Kidney epithelial cell (primary cell): ENCODE results near the gene ABCB4. TPM values are rescaled to one million over a fixed set of nuclear protein-coding genes. Genes with fewer than 3 reads are reported as not detected.

Source experiments
- DNase-seq: peaks from one replicate; pipeline ENCODE4 v3.0.0-alpha.2; 2010; ENCODE audit warnings: low read depth
- H3K27me3 ChIP-seq: 2 replicates; pipeline ENCODE4 v1.6.0; 2011; ENCODE audit warnings: low read length; ENCODE audit not compliant: control insufficient read depth, insufficient read depth
- H3K36me3 ChIP-seq: 2 replicates; pipeline ENCODE4 v1.5.1; 2011; ENCODE audit warnings: low read length; ENCODE audit not compliant: control insufficient read depth, insufficient read depth
- H3K4me3 ChIP-seq: 2 replicates; pipeline ENCODE4 v1.5.1; 2011; ENCODE audit warnings: low read depth, mild to moderate bottlenecking, control low read depth, low read length
- total RNA-seq: library from RNA; depleted of rRNA; stranded (reverse); fragments of >200 nt; gene quantifications from 2 replicates; pipeline ENCODE4 v1.2.3, GENCODE V29; 2015
- TF ChIP-seq, protein P1 (sequence below): IDR thresholded peaks from 2 replicates; pipeline ENCODE4 v1.5.1; 2011; ENCODE audit warnings: mild to moderate bottlenecking, moderate library complexity, low read length, control low read depth, inconsistent platforms; ENCODE audit not compliant: insufficient read depth, poor library complexity, severe bottlenecking

ABCB4 gene
- total RNA-seq, 1 donor from 2014 or later = 6.4 TPM

DNA sequence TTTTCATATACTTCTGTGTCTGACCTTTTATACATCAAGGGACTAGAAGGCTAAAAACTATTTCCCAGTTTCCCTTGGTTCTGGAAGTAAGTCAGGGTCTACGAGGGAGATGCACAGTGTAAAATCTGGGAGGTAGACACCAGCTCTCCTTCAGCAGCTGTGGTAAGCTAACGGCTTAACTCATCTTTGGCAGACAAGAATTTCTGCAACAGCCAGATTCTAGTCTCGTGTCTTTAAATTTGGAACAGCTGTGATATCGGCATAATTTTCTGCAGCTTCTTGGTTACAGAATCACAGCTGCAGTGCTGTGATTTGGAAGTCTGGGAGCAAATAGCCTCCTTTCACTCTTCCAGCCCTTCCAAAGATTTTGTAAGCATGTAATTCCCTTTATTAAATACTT, 37.4 kb upstream of the ABCB4 start:
- Histone ChIP-seq H3K4me3 (no peak overlapping the region), H3K27me3 (no peaks in the 10 kb centered on the region), H3K36me3 (no peaks in the 10 kb centered on the region)
- no peak for DNase-seq
- TF ChIP-seq, protein P1, sequence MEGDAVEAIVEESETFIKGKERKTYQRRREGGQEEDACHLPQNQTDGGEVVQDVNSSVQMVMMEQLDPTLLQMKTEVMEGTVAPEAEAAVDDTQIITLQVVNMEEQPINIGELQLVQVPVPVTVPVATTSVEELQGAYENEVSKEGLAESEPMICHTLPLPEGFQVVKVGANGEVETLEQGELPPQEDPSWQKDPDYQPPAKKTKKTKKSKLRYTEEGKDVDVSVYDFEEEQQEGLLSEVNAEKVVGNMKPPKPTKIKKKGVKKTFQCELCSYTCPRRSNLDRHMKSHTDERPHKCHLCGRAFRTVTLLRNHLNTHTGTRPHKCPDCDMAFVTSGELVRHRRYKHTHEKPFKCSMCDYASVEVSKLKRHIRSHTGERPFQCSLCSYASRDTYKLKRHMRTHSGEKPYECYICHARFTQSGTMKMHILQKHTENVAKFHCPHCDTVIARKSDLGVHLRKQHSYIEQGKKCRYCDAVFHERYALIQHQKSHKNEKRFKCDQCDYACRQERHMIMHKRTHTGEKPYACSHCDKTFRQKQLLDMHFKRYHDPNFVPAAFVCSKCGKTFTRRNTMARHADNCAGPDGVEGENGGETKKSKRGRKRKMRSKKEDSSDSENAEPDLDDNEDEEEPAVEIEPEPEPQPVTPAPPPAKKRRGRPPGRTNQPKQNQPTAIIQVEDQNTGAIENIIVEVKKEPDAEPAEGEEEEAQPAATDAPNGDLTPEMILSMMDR = no peak

DNA sequence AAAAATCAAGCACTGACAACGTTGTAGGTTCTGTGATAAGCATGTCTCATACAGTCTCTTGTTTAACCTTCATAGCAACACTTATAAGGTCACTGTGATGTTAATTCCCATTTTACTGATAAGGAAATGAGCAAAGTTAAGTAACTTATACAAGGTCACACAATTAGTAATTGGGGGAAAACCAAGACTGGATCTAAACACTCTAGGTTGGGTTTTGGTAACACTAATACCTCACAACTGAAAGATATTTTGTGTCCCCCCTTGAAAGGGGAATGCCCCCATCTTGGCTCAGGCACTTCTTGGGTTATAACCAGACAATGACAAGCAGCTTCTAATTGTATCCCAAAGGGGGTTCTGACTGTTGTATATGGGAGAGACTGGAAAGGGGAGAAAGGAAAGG, 36.0 kb upstream of the ABCB4 start:
- Histone ChIP-seq H3K27me3 (no peaks in the 10 kb centered on the region), H3K36me3 (no peaks in the 10 kb centered on the region), H3K4me3 (no peak overlapping the region)
- TF ChIP-seq, protein P1 = no peak
- DNase-seq = no peak

DNA sequence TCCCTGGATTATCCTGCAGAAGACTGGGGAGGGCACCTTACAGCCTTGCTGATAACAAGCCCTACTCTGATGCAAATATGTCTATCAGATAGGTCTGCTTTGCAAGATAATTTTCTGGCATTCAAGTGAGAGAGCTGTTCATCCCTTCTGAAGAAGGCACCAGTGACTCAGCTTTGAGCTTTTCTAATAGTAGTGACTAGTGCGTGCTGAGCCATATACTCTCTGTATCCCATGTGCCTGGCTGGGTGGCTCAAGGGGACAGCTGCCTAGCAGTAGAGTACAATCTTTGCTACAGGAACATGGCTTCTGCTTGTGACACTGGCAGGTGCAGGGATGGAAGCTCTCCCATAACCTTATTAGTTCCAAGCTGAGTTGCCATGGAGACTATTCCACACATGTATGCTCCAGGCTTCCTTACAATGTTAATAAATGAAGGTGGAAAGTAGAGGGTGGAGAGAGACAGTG, 35.0 kb upstream of the ABCB4 start:
- no peaks in the 10 kb centered on the region for H3K27me3 ChIP-seq
- DNase-seq = no peak
- H3K4me3 ChIP-seq = no peak overlapping the region
- H3K36me3 ChIP-seq = no peaks in the 10 kb centered on the region
- TF ChIP-seq, protein P1 = no peak

DNA sequence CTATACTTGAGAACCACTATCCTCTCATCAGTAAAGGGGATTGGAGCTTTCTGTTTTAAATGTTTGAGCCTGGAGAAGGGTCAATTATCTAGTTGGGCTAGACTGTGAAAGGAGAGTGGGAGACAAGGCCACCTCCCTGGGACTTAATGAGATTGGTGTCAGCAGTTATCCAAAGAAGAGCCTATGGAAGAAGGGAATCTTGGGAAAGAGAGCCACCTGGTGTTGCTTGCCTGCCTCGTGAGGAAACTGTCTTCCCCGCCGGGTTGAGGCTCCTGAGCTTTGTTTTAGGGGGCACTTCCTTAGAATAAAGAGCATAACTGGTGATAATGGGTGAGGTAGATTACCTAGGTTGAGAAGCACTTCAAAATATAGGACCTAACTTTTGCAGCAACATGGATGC, 32.0 kb upstream of the ABCB4 start:
- Histone ChIP-seq H3K27me3 (no peaks in the 10 kb centered on the region), H3K36me3 (no peaks in the 10 kb centered on the region), H3K4me3 (no peak overlapping the region)
- TF ChIP-seq, protein P1 = peak; percentile 13
- DNase-seq = no peak

DNA sequence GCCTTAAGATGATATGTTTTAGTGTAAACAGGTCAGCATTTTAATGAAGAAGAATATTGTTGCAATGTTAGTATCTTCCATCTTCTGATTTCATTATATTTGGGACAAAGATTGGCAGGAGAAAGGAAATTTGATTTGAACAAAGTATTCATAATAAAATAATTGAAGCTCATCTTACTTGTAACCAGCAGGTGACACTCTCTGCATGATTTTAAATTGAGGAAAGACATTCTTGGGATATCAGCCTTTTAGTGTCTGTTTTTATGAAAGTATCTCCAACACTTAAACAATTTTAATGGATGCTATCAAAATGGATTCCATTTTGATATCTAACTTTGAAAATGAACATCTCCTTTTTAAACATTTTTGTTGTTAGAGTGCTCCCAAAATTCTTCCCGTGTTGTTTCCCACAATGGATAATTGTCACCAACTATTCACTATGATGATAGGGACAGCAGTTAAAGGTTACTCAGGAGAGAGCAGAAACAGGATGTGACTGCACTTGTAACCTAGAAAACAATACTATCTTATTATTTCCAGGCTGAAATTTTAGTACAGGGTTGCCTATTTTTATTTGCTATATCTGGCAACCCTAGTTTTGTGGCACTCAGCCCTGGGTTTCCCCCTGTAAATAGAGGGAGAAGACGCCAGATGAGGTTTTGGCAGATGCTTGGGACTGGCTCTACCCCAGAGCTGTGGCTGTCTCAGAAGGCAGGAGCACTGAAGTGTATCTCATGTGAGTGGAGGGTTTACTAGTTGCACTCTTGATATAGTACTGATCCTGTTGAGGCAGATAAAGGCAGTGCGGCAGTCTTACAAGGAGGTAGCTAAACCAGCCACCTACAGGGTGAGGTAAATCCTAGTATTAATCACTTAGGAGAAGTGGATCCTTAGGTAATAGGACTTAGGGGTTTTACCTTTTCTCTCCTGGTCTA, 31.0 kb upstream of the ABCB4 start:
- DNase-seq = no peak
- TF ChIP-seq, protein P1 = peak; percentile 37
- H3K4me3 ChIP-seq = no peak overlapping the region
- no peaks in the 10 kb centered on the region for H3K27me3 ChIP-seq
- H3K36me3 ChIP-seq = no peaks in the 10 kb centered on the region
